Measurements from ENCODE around the gene LAMA1.

The LAMA1 gene

DNA sequence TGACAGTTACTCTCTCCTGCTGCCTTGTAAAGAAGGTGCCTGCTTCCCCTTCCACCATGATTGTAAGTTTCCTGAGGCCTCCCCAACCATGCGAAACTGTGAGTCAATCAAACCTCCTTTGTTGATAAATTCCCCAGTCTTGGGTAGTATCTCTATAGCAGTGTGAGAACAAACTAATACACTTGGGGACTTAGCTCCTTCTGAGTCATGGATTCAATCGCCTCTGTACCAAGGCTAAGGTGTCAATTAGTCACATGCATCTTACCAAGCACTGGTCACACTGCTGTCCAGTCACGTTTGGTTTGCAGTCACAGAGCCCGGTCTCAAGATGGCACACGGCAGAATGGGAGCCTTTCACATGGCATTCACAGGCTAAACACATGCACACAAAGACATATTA lies 100.6 kb downstream of the LAMA1 start:
- in situ Hi-C loops (cut with HindIII; ENCODE audit: low pct_ligation_motif_present, low pct_unique_long_range_greater_than_20kb, low sequenced_read_pairs): no loop called here
- DNase-seq: no peak

DNA sequence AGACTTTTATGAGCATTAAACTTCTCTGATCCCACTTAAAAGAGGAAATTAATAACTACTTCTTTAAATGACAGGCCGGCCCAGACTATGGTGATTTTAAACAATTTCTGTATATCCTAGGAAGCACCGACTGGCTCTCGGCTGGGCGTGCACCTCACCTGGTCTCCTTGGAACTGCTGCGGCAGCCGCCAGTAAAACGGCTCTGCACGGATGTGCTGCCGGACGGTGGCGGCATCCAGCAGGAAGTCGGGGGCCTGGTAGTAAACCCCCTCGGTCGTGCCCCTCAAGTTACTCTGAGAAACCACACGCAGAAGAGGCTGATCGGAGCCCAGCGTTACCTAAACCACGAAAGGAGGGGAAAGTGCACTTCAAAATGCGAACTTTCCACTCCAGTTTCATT lies 106.5 kb downstream of the LAMA1 start:
- in situ Hi-C loops (cut with HindIII; ENCODE audit: low pct_ligation_motif_present, low pct_unique_long_range_greater_than_20kb, low sequenced_read_pairs): no loop called here
- DNase-seq: no peak

DNA sequence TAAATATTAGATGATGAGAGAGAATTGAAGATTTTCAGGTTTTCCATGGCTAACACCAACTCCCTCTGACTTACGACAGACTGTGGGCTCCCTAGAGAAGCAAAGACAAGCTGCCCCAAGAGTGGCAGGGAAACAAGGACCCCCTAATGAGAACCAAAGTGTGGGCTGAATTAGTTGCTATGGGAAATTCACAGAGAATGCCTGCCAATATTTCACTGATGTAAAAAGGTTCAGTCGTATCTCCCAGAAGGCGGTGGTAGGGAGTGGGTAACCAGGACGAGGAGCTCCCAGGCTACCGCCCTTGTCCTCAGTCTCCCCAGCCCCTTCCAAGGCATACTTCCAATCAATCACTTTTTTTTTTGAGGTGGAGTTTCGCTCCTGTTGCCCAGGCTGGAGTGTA lies 113.6 kb downstream of the LAMA1 start:
- in situ Hi-C loops (cut with HindIII; ENCODE audit: low pct_ligation_motif_present, low pct_unique_long_range_greater_than_20kb, low sequenced_read_pairs): no loop called here
- DNase-seq: no peak

DNA sequence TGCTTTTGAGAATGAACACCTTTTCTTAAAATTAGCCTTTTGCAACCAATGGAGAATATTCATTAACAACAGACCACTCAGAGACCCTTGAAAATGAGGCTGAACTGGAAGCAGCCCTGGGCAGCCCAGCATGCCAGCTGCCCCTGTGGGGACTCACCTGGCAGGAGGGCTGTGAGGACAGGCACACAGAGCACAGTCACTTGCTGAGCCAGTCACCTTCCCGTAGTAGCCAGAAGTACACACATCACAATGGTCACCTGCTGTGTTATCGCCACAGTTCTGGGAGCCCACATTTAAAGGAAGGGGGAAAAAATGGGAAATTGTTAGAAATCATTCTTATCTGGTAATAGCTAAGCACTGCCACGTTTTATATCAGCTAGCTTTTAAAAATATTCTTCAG lies 115.5 kb downstream of the LAMA1 start:
- no peak for DNase-seq
- in situ Hi-C loops (cut with HindIII; ENCODE audit: low pct_ligation_motif_present, low pct_unique_long_range_greater_than_20kb, low sequenced_read_pairs): no loop called here

DNA sequence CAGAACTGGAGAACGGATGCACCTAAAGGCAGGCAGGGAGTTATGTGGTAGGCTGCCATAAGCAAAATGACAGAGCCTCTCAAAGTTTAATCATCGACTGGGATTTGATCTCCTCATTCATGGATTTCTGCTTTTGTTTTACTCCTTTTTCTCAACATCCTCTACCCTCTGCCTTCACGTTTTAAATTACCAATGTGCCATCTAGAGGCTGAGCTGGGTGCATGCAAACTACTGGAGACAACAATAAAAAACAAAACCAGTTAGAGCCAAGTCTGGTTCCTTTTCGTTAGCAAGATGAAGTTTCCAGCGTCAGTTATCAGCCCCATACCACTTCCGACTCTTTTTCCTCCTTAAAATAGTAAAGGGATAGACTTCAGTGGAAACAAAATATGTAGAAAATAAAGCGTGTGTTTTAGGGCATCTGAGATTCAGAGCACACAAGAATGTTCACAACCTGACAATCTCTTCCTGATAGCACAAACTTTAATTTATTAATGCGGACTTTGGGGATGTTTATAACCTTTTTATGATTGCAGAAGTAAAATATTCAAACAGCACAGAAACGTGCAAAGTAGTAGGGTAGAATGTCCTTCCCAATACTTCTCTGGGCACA lies 117.0 kb downstream of the LAMA1 start:
- peak; percentile 17 for DNase-seq
- in situ Hi-C loops (cut with HindIII; ENCODE audit: low pct_ligation_motif_present, low pct_unique_long_range_greater_than_20kb, low sequenced_read_pairs): no loop called here

DNA sequence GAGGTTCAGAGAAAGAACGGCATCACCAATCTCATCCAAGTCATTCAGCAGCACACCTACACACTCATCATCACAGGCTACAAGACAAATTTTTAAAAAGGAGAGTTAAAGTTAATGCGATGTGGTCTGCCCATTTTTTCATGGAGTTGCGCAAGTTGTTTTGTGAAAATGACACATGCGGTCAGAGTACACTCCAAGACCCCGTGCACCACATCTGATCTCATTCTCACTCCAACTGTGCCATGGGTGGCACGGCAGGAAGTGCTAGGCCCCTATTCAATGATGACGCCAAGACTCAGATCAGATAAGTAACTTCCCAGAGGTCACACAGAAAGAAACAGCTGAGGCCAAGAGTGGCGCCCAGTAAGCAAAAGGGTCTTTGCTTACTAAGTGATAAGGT lies 119.8 kb downstream of the LAMA1 start:
- no peak for DNase-seq
- in situ Hi-C loops (cut with HindIII; ENCODE audit: low pct_ligation_motif_present, low pct_unique_long_range_greater_than_20kb, low sequenced_read_pairs): no loop called here

DNA sequence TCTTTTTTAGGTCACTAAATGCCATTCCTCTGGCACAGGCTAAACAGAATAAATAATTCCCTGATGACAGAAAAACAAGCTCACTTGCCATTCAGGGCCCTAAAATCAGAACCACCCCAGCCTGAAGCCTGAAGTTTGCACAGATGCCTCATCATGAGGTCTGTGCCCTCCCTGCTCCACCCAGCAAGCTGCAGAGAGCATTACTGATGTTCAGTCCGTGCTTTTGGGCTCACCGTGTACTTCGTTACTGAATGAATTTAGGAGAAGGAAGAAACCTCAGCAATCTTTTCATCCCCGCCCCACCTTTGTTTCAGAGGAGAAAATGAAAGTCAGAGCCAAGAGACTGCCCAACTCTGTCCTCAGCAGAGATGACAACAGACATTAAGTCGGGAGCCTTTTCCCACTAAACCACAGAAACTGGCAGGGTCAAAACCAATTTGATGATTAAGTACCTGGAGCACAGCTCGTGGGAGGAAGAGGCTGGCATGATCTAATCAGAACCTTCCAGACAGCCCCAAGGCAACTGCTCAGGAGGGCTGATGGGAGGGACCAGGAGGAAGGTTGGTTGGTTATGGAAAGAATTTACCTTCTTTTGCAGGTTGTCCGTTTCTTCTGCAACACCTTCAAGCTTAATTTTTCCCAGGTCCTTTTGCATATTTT lies 122.7 kb downstream of the LAMA1 start:
- DNase-seq: no peak
- in situ Hi-C loops (cut with HindIII; ENCODE audit: low pct_ligation_motif_present, low pct_unique_long_range_greater_than_20kb, low sequenced_read_pairs): no loop called here

DNA sequence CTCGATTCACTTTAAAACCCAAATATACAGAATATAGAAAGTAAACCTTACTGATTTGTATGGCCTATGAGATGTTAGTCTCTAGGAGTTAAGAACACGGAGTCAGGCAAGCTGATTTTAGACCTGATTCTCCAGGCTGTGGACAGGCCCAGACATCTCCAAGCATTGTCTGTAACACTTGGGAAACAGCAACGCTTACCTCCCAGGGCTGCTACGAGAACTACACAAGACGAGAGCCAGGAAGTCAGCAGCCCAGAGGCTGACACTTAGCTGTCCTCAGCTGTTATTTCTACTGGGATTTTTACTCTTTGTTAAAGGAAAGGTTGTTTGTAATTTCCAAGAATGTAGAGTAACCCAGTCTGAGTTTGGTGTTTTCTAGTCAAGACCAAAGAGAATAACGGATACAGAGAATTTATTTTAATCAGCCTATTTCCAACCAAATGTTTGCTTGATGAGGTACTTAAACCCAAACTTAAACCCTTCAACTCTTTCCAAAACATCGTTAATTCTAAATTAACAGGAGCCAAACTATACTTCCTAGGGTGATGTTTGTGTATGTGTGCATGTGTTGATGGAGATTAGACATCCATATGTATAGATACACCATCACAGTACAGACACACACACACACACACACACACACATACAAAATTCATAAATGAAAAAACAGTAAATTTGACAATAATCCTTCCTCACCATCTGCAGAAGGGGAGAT lies 123.4 kb downstream of the LAMA1 start:
- DNase-seq: no peak
- in situ Hi-C loops (cut with HindIII; ENCODE audit: low pct_ligation_motif_present, low pct_unique_long_range_greater_than_20kb, low sequenced_read_pairs): no loop called here

DNA sequence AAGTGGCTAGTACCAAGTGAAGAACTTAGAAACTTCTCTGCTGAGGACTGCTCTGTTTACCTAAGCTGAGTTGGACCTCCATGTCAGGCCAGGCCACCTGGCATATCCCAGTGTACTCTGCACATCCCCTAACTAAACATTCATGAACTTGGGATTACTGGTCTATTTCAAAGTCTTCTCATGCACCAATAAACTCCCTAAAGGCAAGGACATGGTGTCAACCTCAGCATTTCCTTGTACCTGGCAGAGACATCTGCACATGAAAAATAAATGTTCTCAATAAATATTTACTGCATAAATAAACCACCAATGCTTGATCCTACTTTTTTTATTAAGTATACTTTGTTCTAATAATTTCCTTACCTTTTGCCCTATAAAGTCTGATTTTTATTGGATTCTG lies 124.8 kb downstream of the LAMA1 start:
- in situ Hi-C loops (cut with HindIII; ENCODE audit: low pct_ligation_motif_present, low pct_unique_long_range_greater_than_20kb, low sequenced_read_pairs): no loop called here
- no peak for DNase-seq

DNA sequence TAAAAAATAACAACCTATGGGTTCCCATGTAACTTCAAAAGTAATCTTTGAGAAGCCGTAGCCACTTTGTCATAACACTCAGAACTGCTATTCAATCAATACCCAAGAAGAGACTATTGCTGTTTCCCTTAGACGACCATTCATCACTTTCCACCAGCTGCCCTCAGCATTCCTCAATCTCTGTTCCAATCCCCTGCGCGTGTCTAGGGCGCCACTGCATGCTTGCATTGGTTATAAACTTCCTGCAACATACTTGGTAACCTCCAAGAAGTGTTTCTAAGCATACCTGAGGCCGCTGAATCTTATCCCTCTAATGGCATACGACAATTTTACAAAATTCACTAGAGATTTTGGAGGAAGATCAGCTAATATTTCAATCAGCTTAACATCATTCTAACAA lies 134.2 kb downstream of the LAMA1 start:
- in situ Hi-C loops (cut with HindIII; ENCODE audit: low pct_ligation_motif_present, low pct_unique_long_range_greater_than_20kb, low sequenced_read_pairs): no loop called here

DNA sequence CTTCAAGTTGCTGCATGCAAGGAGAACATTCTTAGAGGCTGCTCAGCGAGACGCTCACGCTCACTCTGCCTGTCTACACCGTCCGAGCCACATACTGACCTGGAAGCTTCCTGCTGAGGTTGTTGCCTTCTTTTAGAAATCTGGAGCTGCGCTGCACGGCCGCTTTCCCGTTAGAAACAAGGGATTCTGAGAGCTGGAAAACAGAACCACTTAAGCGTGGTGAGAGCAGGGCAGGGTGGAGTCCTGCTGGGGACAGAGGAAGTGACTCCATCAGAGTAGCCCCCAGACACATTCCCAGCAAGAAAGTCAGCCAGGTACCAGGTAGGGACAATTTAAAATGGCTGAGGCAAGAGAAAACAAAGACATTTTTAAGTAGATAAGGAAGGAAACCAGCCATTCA lies 135.2 kb downstream of the LAMA1 start:
- no peak for DNase-seq
- in situ Hi-C loops (cut with HindIII; ENCODE audit: low pct_ligation_motif_present, low pct_unique_long_range_greater_than_20kb, low sequenced_read_pairs): no loop called here

More for the DNA sequence above, 134.2 kb downstream of the LAMA1 start:
- DNase-seq: no peak

DNA sequence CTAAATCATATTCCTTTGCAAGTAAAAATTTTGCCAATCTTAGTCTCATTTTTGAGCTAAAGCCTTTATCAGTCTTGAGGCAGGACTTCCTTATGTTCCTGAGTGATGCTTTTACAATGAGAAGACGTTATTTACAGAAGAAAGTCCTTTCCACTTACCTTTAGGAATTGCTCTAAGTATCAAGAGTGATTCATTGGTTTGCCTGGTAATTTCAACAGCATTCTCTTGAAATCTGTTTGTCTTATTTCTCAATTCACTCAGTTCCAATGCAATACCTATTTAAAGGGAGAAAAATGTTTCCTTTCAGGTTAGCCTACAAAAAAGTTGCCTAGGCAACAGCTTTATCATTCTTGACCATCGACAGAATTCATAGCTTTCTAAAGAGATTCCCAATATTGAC lies 137.2 kb downstream of the LAMA1 start:
- DNase-seq: no peak
- in situ Hi-C loops (cut with HindIII; ENCODE audit: low pct_ligation_motif_present, low pct_unique_long_range_greater_than_20kb, low sequenced_read_pairs): no loop called here

DNA sequence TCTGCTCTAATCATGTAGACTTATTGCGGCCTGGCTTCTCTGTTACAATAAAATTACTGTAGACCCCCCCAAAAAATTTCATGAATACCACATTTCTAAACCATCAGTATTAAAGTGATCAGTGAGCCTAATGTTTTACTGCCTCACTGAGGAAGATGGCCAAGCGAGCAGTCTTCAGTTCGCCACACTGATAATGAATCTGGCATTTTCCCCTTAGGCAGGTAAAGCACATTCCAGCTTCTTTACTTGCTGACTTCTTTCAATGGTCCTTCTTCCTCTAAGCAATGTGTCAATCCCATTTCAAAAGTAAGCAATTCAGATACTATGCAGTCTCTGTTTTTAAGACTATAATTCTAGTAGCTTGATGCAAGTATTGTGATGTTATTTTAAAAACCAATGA lies 137.6 kb downstream of the LAMA1 start:
- in situ Hi-C loops (cut with HindIII; ENCODE audit: low pct_ligation_motif_present, low pct_unique_long_range_greater_than_20kb, low sequenced_read_pairs): no loop called here
- DNase-seq: no peak

DNA sequence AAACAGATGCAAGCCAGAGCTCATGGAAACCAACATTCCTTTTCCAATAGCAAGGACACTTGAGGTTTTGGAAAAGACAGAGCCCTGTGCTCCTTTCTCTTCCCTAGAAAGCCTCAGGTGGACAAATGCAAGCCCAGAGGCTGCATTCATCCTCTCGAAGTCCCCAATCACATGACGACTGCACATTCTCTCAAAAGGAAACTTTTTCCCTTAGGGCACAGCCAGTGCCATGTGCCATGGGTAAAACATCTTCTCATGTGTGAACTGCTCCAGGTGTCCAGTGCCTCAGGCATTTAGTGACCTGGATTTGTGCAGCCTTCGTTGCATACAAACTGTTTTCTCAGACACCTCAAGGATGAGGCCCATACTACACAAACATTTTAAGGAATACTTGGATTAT lies 140.7 kb downstream of the LAMA1 start:
- in situ Hi-C loops (cut with HindIII; ENCODE audit: low pct_ligation_motif_present, low pct_unique_long_range_greater_than_20kb, low sequenced_read_pairs): no loop called here
- no peak for DNase-seq

DNA sequence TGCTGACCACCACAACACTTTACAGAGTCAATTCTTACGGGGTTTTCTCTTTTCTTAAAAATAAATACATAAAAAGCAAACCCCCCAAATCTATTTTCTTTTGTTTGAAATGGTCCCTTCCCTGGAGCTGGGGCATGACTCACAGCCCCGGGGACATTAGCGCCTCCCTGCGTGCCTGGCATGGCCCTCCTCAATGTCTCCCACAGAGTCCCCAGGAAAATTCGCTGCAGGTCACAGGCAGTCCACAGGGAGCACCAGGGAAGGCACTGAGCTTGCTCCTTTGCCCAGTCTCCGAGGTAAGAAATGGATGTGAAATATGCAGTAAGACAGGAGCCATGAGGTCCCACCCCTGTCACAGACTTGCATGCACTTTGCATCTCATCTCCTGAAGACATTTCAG lies 142.5 kb downstream of the LAMA1 start:
- in situ Hi-C loops (cut with HindIII; ENCODE audit: low pct_ligation_motif_present, low pct_unique_long_range_greater_than_20kb, low sequenced_read_pairs): no loop called here

DNA sequence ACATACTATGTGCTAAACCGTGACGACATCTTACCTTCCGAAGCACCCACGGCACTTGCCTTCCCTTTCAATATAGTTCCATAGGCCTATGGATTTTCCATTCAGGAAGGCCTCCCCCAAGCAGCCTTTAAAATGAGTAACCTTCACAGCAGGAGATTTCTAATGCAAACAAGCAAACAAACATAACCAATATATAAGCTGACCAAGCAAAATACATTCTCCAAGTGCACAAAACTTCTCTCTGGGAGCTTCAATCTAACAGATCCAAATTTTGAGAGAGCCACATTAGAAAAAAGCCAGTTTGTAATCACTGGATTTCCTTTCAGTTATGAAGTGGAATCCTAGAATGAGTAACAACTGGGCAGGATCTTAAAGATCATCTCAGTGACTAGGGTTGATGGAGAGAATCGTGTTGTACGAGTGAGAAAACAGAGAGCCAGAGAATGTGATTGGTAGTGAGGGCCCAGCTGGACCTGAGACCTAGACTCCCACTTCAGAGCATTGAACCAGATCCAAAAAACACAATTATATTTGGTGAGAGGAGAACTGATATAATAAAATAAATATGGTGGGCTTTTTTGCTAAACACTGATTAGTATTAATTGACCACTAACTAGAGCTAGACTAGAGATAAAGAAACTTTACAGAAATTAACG lies 145.6 kb downstream of the LAMA1 start:
- DNase-seq: no peak
- in situ Hi-C loops (cut with HindIII; ENCODE audit: low pct_ligation_motif_present, low pct_unique_long_range_greater_than_20kb, low sequenced_read_pairs): no loop called here

More for the DNA sequence above, 142.5 kb downstream of the LAMA1 start:
- DNase-seq: no peak

DNA sequence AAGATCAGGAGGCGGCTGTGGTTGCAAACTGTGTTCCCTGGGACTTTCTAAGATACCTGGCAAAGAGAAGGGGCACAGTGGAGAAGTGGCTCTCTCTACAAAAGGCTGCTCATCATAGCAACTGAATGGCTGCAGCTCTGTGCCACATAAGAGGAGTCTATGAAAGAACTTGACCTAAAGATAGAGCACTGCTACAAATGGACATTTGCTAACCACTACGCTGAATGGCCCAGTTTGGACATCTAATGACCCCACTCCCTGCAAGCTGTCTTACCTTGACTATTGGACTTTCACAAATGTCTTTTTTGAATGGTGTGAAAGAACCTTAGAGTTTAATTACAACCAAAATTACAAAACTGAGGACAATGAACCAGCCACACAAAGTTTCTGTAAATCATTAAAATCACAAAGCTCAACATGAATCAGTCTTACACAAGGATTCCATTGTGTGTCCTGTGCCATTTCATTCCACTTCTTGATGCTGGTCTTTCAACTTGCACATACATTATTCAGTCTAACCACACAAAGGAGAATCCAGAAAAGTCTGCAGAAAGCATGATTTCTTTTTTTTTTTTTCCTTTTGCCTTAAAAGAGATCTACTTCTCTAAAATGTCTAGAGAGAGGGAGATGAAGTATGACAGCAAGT lies 154.0 kb downstream of the LAMA1 start:
- DNase-seq: no peak
- in situ Hi-C loops (cut with HindIII; ENCODE audit: low pct_ligation_motif_present, low pct_unique_long_range_greater_than_20kb, low sequenced_read_pairs): no loop called here

DNA sequence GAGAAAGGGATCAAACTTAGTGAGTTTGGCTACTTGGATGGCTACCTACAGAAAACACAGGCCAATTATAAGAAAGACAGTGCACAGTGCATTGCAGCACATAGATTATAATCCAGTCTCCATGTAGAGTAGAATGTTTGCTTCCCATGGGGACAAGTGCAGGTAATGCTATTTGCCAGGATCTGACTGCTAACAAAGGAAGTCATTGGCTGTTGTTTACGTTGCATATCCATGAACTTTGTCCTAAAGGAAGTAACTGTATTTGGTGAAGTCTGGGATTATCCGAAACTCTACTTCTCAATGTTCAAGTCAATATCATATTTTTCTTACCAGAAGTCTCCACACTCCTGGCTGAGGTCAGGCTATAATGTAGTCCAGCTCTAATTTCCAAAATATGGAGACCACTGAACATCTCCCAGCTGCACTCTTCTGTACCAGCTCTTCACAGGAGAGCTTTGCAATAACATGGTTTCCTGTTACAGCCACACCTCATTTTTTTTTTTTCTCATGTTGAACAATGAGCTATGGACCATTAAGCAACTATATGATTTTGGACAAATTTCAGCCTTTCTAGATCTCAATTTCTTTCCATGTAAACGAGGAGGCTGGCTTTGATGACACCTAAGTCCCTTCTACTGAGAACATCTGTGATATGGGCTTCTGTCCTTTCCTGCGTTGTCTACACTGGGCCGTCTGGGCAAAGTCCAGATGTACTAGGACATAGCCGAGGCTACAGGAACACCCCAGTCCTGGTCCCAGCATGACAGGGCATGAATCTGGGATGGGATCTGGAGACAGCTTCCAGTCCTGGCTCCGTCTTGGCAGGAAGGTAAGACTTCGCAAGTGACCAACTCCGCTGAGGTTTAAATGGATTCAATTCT lies 154.8 kb downstream of the LAMA1 start:
- in situ Hi-C loops (cut with HindIII; ENCODE audit: low pct_ligation_motif_present, low pct_unique_long_range_greater_than_20kb, low sequenced_read_pairs): no loop called here
- no peak for DNase-seq
